K562 (cell line): ENCODE data around the gene SFPQ. TPM values are rescaled to one million over a fixed set of nuclear protein-coding genes. Genes with fewer than 3 reads are reported as not detected.

ENCODE experiments used
- ARID4B ChIP-seq: sonication (generic); formaldehyde crosslinking; IDR thresholded peaks from 2 replicates; pipeline ENCODE4 v1.8.0; 2022; ENCODE audit warnings: mild to moderate bottlenecking, missing genetic modification reagents
- GTF2E2 ChIP-seq: fragments of 200-800 bp; sonication (Bioruptor generic); IDR thresholded peaks from 2 replicates; pipeline ENCODE4 v1.6.1; 2016; ENCODE audit warnings: missing genetic modification characterization, missing compliant biosample characterization
- MEF2D ChIP-seq: conservative IDR thresholded peaks from 2 replicates; pipeline ENCODE4 v1.6.1; 2016; ENCODE audit warnings: low read depth, missing genetic modification characterization, missing compliant biosample characterization
- PKNOX1 ChIP-seq: fragments of 450-650 bp; IDR thresholded peaks from 2 replicates; pipeline ENCODE4 v1.6.1; 2016
- POLR2B ChIP-seq: fragments of 450-650 bp; IDR thresholded peaks from 2 replicates; pipeline ENCODE4 v1.6.1; 2018; ENCODE audit warnings: low read depth; ENCODE audit not compliant: partially characterized antibody
- RAD21 ChIP-seq, 2 experiments: fragments of 250-450 bp in 1 of 2; fragments of 450-650 bp in 1 of 2; sonication (Bioruptor Pico) in 1 of 2; formaldehyde crosslinking in 1 of 2; IDR thresholded peaks in 1 of 2; conservative IDR thresholded peaks in 1 of 2; 2 replicates each; pipeline versions ENCODE4 v1.4.0 to v1.8.0; 2020 to 2022; ENCODE audit warnings: mild to moderate bottlenecking in 2 of 2, moderate library complexity in 1 of 2
- SMARCC2 ChIP-seq: fragments of 450-650 bp; IDR thresholded peaks from 2 replicates; pipeline ENCODE4 v1.6.1; 2017; ENCODE audit warnings: antibody characterized with exemption, moderate library complexity, mild to moderate bottlenecking, low read depth
- polyA plus RNA-seq, 8 experiments: library from polyadenylated mRNA; depleted of rRNA in 4 of 8; stranded (reverse) in 5 of 8; unstranded in 3 of 8; fragments of >200 nt; fragmentation: Nextera tagmentation in 2 of 8; fragmentation: Illumina TruSeq in 1 of 8; extraction: Ambion mirVana in 2 of 8; extraction: Trizol in 1 of 8; gene quantifications; 2 replicates each; pipeline versions ENCODE4 v1.2.1 to v1.2.3, GENCODE V29; 2011 to 2014; ENCODE audit warnings: inconsistent platforms in 1 of 8, missing spikeins in 1 of 8
- total RNA-seq, 7 experiments: library from RNA; depleted of rRNA in 6 of 7; stranded (reverse); fragments of >200 nt in 6 of 7; fragmentation: Illumina TruSeq in 2 of 7; extraction: Trizol in 2 of 7; gene quantifications; 2 replicates each; pipeline versions ENCODE4 v1.2.1 to v1.2.3, GENCODE V29; 2011 to 2021; ENCODE audit warnings: low replicate concordance in 1 of 7

The SFPQ gene
- total and polyA plus RNA-seq, 9 of the 15 experiments (the other 6 are each of a cell fraction or from before 2014, with no cell fraction given): 69.7 to 562 (median 399) TPM

GRCh38 chr1:35172022-35172421, 20.9 kb downstream of the SFPQ start (continued):
- TF ChIP-seq ARID4B (CRISPR knock-in tag): 0 out of 2 replicates have a peak, but pooled peaks have one; percentile 27
- TF ChIP-seq MEF2D: no peak
- TF ChIP-seq PKNOX1: 0 out of 2 replicates have a peak, but pooled peaks have one; percentile 17
- TF ChIP-seq POLR2B: no peak
- TF ChIP-seq RAD21 (CRISPR knock-in tag; conservative IDR thresholded peaks at IDR 0.05 in 1 of 2, IDR thresholded peaks at IDR 0.05 in 1 of 2): no peak
- no peak for TF ChIP-seq GTF2E2 (tag)
- no peak for TF ChIP-seq SMARCC2
